NOMO-1 treated with DMSO at 0.1 percent for 48 hours (cell line): Measurements from ENCODE around the gene RNF214.
"Not testable (repeated sequence)": the region's sequence is repeated elsewhere in the genome, so short reads cannot be mapped to it uniquely, and the experiment has no call there.

Experiments
- DNase-seq: peaks from one replicate; lab custom pipeline; 2025; ENCODE audit not compliant: unreplicated experiment; lab: John Stamatoyannopoulos, UW

The RNF214 gene

GRCh38 chr11:117197516-117198456, 34.7 kb upstream of the RNF214 start:
- no peak for DNase-seq

- no peak for DNase-seq
These were observed 33.9 kb upstream of the RNF214 start for GRCh38 chr11:117198613-117199012.

GRCh38 chr11:117199053-117199915, 33.2 kb upstream of the RNF214 start, which contains the start of gene TAGLN:
TAGLN (plus strand) TSS chr11:117199370; CDS start chr11:117203014, 3,644 bp downstream.
- no peak for DNase-seq

GRCh38 chr11:117199916-117200812, 32.3 kb upstream of the RNF214 start:
- DNase-seq: no peak

GRCh38 chr11:117200813-117201657, 31.4 kb upstream of the RNF214 start:
- DNase-seq: no peak

- DNase-seq: no peak
These were observed 30.7 kb upstream of the RNF214 start for GRCh38 chr11:117201658-117202305.

- DNase-seq: no peak
These were observed 29.9 kb upstream of the RNF214 start for GRCh38 chr11:117202386-117203068.

- DNase-seq: no peak
These were observed 29.4 kb upstream of the RNF214 start for GRCh38 chr11:117203069-117203407.

- DNase-seq: no peak
These were observed 28.0 kb upstream of the RNF214 start for GRCh38 chr11:117204283-117205080.

- DNase-seq: no peak
These were observed 27.2 kb upstream of the RNF214 start for GRCh38 chr11:117205211-117205818.

- DNase-seq: not testable (repeated sequence)
These were observed 26.4 kb upstream of the RNF214 start for GRCh38 chr11:117206111-117206510.

- not testable (repeated sequence) for DNase-seq
These were observed 25.6 kb upstream of the RNF214 start for GRCh38 chr11:117206859-117207258.

- not testable (repeated sequence) for DNase-seq
These were observed 25.0 kb upstream of the RNF214 start for GRCh38 chr11:117207481-117207880.

- not testable (repeated sequence) for DNase-seq
These were observed 23.8 kb upstream of the RNF214 start for GRCh38 chr11:117208710-117209109.

GRCh38 chr11:117209351-117210125, 22.9 kb upstream of the RNF214 start:
- not testable (repeated sequence) for DNase-seq

- no peak for DNase-seq
These were observed 21.9 kb upstream of the RNF214 start for GRCh38 chr11:117210620-117211019.
